OCI-LY7 (cell line): ENCODE data around the gene ATP1A2. TPM values are rescaled to one million over a fixed set of nuclear protein-coding genes. Genes with fewer than 3 reads are reported as not detected.

Source experiments
- BruUV-seq: library from RNA; stranded (reverse); fragments of 400-500 nt; replicated peaks from 2 replicates; lab custom pipeline; 2021; lab: Mats Ljungman, UMichigan
- CTCF ChIA-PET: fragments of 300-600 bp; sonication (Branson Sonifier 250); formaldehyde crosslinking; loops from one replicate; lab custom pipeline; 2022; ENCODE audit warnings: antibody characterized with exemption; ENCODE audit not compliant: unreplicated experiment; lab: Charles Lee
- POLR2A ChIA-PET: fragments of 300-600 bp; sonication (Branson Sonifier 250); formaldehyde crosslinking; loops from one replicate; lab custom pipeline; 2022; ENCODE audit warnings: antibody characterized with exemption; lab: Charles Lee
- DNase-seq: peaks from one replicate; pipeline ENCODE4 v3.0.0-alpha.2; 2015; ENCODE audit warnings: low spot score
- H2AFZ ChIP-seq: fragments of 200-600 bp; sonication (generic), shearing (Covaris generic); 2 replicates; pipeline ENCODE4 v1.6.1; 2014; ENCODE audit warnings: mild to moderate bottlenecking, antibody characterized with exemption, low read length, moderate library complexity
- H3K27ac ChIP-seq: fragments of 200-600 bp; sonication (generic); 2 replicates; pipeline ENCODE4 v1.5.1; 2014; ENCODE audit warnings: mixed run types, low read depth, mild to moderate bottlenecking, moderate library complexity, low read length, inconsistent platforms; ENCODE audit not compliant: poor library complexity, severe bottlenecking
- H3K36me3 ChIP-seq: fragments of 200-600 bp; sonication (generic); 2 replicates; pipeline ENCODE4 v1.6.1; 2014; ENCODE audit warnings: mild to moderate bottlenecking, antibody characterized with exemption, low read length, moderate library complexity, mixed read lengths; ENCODE audit not compliant: insufficient read depth
- H3K4me1 ChIP-seq: fragments of 200-600 bp; sonication (generic); 2 replicates; pipeline ENCODE4 v1.5.1; 2014; ENCODE audit warnings: mild to moderate bottlenecking, low read length; ENCODE audit not compliant: insufficient read depth, poor library complexity, severe bottlenecking
- H3K4me2 ChIP-seq: fragments of 200-600 bp; sonication (generic); 2 replicates; pipeline ENCODE4 v1.6.1; 2014; ENCODE audit warnings: mild to moderate bottlenecking, low read length
- H3K4me3 ChIP-seq: fragments of 200-600 bp; sonication (generic); 2 replicates; pipeline ENCODE4 v1.5.1; 2014; ENCODE audit warnings: mild to moderate bottlenecking, low read depth, low read length; ENCODE audit not compliant: poor library complexity, severe bottlenecking
- H3K79me2 ChIP-seq: fragments of 200-600 bp; sonication (generic); 2 replicates; pipeline ENCODE4 v1.6.1; 2016; ENCODE audit warnings: low read depth, mild to moderate bottlenecking, low read length, moderate library complexity, mixed read lengths; ENCODE audit not compliant: insufficient read depth
- H3K9me2 ChIP-seq: fragments of 200-600 bp; sonication (generic); 2 replicates; pipeline ENCODE4 v1.6.1; 2016; ENCODE audit warnings: mild to moderate bottlenecking, low read length, mixed read lengths; ENCODE audit not compliant: insufficient read depth
- H3K9me3 ChIP-seq: fragments of 200-600 bp; sonication (generic); 2 replicates; pipeline ENCODE4 v1.6.1; 2014; ENCODE audit warnings: mild to moderate bottlenecking, mixed run types, low read length, mixed read lengths
- H4K20me1 ChIP-seq: fragments of 200-600 bp; sonication (generic); 2 replicates; pipeline ENCODE4 v1.6.1; 2014; ENCODE audit warnings: mild to moderate bottlenecking, antibody characterized with exemption, low read length, moderate library complexity, mixed read lengths; ENCODE audit not compliant: insufficient read depth
- CTCF ChIP-seq: fragments of 200-600 bp; sonication (generic); conservative IDR thresholded peaks from 2 replicates; pipeline ENCODE4 v1.5.1; 2014; ENCODE audit warnings: mild to moderate bottlenecking, antibody characterized with exemption, low read length, moderate library complexity, mixed read lengths
- EZH2phosphoT487 ChIP-seq: fragments of 200-600 bp; sonication (generic); IDR thresholded peaks from 2 replicates; pipeline ENCODE4 v1.6.1; 2018; ENCODE audit warnings: low read depth, borderline replicate concordance, mild to moderate bottlenecking, mixed run types, antibody characterized with exemption, low read length, moderate library complexity, mixed read lengths
- intact Hi-C: fragments of 100-400 bp; cut with micrococcal nuclease; formaldehyde crosslinking; loops from one replicate; pipeline ENCODE4 v1.10.0; 2022; ENCODE audit not compliant: unreplicated experiment
- total RNA-seq, 2 experiments: library from RNA; depleted of rRNA in 1 of 2; stranded (reverse); fragments of >200 nt in 1 of 2; shearing (Covaris generic) in 1 of 2; gene quantifications; 2 replicates each; pipeline ENCODE4 v1.2.3, GENCODE V29; 2014 to 2022

ATP1A2 gene
- total RNA-seq, 2 experiments from 2014 or later, result not detected

- H3K27ac ChIP-seq, result no peak overlapping the region
- intact Hi-C loops, result no loop called here
- no peak overlapping the region for H3K4me3 ChIP-seq
- peaks cover 8% of the 10 kb centered on the region; the same call in 1 of the 2 replicates for H3K79me2 ChIP-seq
- no peak for DNase-seq
- peaks cover 21% of the 10 kb centered on the region for H3K4me1 ChIP-seq
- no TSS peak for BruUV-seq
- peaks cover 23% of the 10 kb centered on the region; the same call in 1 of the 2 replicates for H3K36me3 ChIP-seq
- TF ChIP-seq CTCF (no peak), EZH2phosphoT487 (no peak)
- H3K4me2 ChIP-seq, result no peak overlapping the region
- POLR2A ChIA-PET, result interaction anchor here (0.7 kb wide), 1 partner anchor 9 kb away, joined by 6 read pairs; no protein-coding TSS in a partner anchor
- no peak overlapping the region for H2AFZ ChIP-seq
- H3K9me2 ChIP-seq, result no peaks in the 10 kb centered on the region
- H3K9me3 ChIP-seq, result no peaks in the 10 kb centered on the region
- H4K20me1 ChIP-seq, result no peaks in the 10 kb centered on the region
- CTCF ChIA-PET, result no interaction called here
Observed at GRCh38 chr1:160093624-160094290, 21.8 kb upstream of the ATP1A2 start.

- Histone ChIP-seq H3K36me3 (peaks cover 23% of the 10 kb centered on the region; the same call in 1 of the 2 replicates), H2AFZ (no peak overlapping the region), H3K9me3 (no peaks in the 10 kb centered on the region)
Observed at GRCh38 chr1:160094291-160094625, 21.3 kb upstream of the ATP1A2 start.

More at GRCh38 chr1:160094291-160094625, 21.3 kb upstream of the ATP1A2 start:
- intact Hi-C loops, result no loop called here
- BruUV-seq, result no TSS peak
- ChIA-PET POLR2A (interaction anchor here (0.7 kb wide), 1 partner anchor 8 kb away, joined by 6 read pairs; no protein-coding TSS in a partner anchor), CTCF (no interaction called here)
- no peak overlapping the region for H3K27ac ChIP-seq
- no peak overlapping the region for H3K4me3 ChIP-seq
- DNase-seq, result no peak
- no peaks in the 10 kb centered on the region for H3K9me2 ChIP-seq
- H3K4me2 ChIP-seq, result no peak overlapping the region
- H4K20me1 ChIP-seq, result no peaks in the 10 kb centered on the region
- peaks cover 25% of the 10 kb centered on the region for H3K4me1 ChIP-seq
- TF ChIP-seq CTCF (no peak), EZH2phosphoT487 (no peak)
- H3K79me2 ChIP-seq, result peaks cover 8% of the 10 kb centered on the region; the same call in 1 of the 2 replicates
